ENCODE results near the gene MCF2. TPM values are rescaled to one million over a fixed set of nuclear protein-coding genes. Genes with fewer than 3 reads are reported as not detected.
A peak's percentile ranks its signal among the peaks of the same experiment; 100 is the strongest.

Gene MCF2
- polyA plus RNA-seq, 2 of the 4 experiments (the other 2 are of a cell fraction) = 0.09 to 0.10 TPM

DNA sequence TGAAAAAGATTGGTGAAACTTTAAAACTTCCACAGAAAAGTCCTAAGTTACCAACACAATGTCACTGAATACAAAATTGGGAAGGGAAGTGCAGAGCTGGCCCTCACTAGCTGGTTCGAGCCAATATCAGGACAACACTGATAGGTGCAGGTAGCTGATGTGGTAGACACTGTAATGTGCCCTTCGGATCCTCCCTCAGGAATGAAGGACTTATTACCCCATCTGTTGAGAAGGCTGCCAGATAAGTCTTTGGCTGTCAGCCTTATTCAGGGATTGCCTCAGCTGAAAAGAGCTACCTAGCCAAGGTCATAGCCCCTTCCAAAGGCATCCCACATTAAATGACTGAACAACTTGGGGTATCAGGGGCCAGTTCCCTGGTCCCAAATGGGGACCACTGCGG lies 5.3 kb downstream of the MCF2 start:
- CTCF ChIA-PET = no interaction called here
- 35% methylated on average over 3 of the region's 3 CpGs for whole genome bisulfite sequencing (ENCODE audit: missing lambda C conversion rate)
- no peak overlapping the region for H3K4me3 ChIP-seq
- DNase-seq (ENCODE audit: low read depth in 1 of 2, low spot score in 1 of 2) = no peak
- no peak overlapping the region for H3K27ac ChIP-seq
- ATAC-seq = no peak
- TF ChIP-seq HES2 (IDR thresholded peaks at IDR 0.05) (no peak), ZNF302 (CRISPR knock-in tag; IDR thresholded peaks at IDR 0.05) (no peak), EHF (CRISPR knock-in tag; IDR thresholded peaks at IDR 0.05) (no peak)
- H3K4me1 ChIP-seq = no peaks in the 10 kb centered on the region
- H3K4me2 ChIP-seq = no peak overlapping the region
- H3K9me3 ChIP-seq = no peaks in the 10 kb centered on the region
- POLR2A ChIA-PET = no interaction called here
- FAIRE-seq = no peak

DNA sequence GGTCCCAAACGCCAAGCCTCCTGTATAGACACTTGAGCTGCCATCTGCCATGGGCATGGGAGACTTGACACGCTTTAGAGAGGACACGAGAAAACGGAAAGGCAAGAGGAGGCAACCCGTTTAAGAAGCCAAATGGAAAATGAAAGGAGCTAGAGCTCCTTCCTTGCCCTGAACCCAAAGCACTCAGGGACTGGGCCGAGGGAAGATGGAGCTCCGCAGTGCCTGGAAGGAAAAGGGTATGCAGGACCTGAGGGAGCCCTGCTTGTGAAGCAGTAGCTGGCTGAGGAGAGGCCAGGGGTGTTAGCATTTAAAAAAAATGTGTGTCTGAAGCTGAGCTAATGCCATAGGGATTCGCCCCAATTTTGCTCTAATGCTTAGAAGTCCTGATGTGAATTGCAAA lies 15.1 kb downstream of the MCF2 start:
- Histone ChIP-seq H3K4me2 (no peak overlapping the region), H3K4me3 (no peak overlapping the region), H3K9me3 (no peaks in the 10 kb centered on the region), H3K4me1 (no peaks in the 10 kb centered on the region), H3K27ac (no peak overlapping the region)
- DNase-seq (ENCODE audit: low read depth in 1 of 2, low spot score in 1 of 2) (no peak), FAIRE-seq (no peak), ATAC-seq (no peak)
- POLR2A ChIA-PET = no interaction called here
- 53% methylated on average over 8 of the region's 8 CpGs for WGBS (ENCODE audit: missing lambda C conversion rate)
- TF ChIP-seq, protein P1, sequence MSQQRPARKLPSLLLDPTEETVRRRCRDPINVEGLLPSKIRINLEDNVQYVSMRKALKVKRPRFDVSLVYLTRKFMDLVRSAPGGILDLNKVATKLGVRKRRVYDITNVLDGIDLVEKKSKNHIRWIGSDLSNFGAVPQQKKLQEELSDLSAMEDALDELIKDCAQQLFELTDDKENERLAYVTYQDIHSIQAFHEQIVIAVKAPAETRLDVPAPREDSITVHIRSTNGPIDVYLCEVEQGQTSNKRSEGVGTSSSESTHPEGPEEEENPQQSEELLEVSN (IDR thresholded peaks at IDR 0.05; ENCODE audit: borderline replicate concordance, low read depth) = no peak
- TF ChIP-seq TP53 (CRISPR knock-in tag; IDR thresholded peaks at IDR 0.05) (no peak), MAZ (IDR thresholded peaks at IDR 0.05; ENCODE audit: borderline replicate concordance, low read depth, low read length) (no peak), ESRRA (IDR thresholded peaks at IDR 0.05; ENCODE audit: borderline replicate concordance, low read length) (no peak), ZC3H11A (IDR thresholded peaks at IDR 0.05) (no peak), CBX8 (IDR thresholded peaks at IDR 0.05) (no peak), TFCP2L1 (CRISPR knock-in tag; IDR thresholded peaks at IDR 0.05) (no peak), HMGXB4 (CRISPR knock-in tag; IDR thresholded peaks at IDR 0.05; ENCODE audit: borderline replicate concordance) (no peak), NPAS2 (CRISPR knock-in tag; IDR thresholded peaks at IDR 0.05; ENCODE audit: borderline replicate concordance) (no peak), KDM1A (IDR thresholded peaks at IDR 0.05; ENCODE audit: low read depth) (no peak), JUN (IDR thresholded peaks at IDR 0.05) (no peak)
- CTCF ChIA-PET = no interaction called here

DNA sequence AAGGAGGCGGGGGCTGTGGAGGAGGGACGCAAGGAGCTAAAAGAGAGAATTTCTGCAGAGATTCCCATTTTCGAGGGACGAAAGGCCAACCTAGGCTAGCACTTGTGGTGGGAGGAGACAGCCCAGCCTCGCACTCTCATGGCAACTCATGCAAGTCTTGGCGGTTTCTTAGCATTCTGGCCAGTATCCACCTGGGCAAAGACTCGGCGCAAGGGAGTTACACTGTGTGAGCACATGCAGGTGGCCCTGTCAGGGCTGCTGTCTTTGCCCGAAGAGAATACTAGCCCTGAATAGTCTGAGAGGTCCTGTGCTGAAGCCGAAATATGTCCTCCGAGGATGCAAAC lies 15.5 kb downstream of the MCF2 start:
- POLR2A ChIA-PET = no interaction called here
- 61% methylated on average over 11 of the region's 11 CpGs for WGBS (ENCODE audit: missing lambda C conversion rate)
- H3K9me3 ChIP-seq = no peaks in the 10 kb centered on the region
- DNase-seq (ENCODE audit: low read depth in 1 of 2, low spot score in 1 of 2) (no peak), ATAC-seq (peak; percentile 37 to 38; a peak in 3 of 6 replicates), FAIRE-seq (no peak)
- CTCF ChIA-PET = no interaction called here
- H3K4me2 ChIP-seq = peak overlapping the region; percentile 88
- H3K4me1 ChIP-seq = no peaks in the 10 kb centered on the region
- H3K27ac ChIP-seq = no peak overlapping the region
- TF ChIP-seq HEYL (CRISPR knock-in tag; IDR thresholded peaks at IDR 0.05) (no peak), CEBPB (IDR thresholded peaks at IDR 0.05) (no peak), GATA3 (IDR thresholded peaks at IDR 0.05; ENCODE audit: borderline replicate concordance) (no peak), KDM5A (IDR thresholded peaks at IDR 0.05) (no peak), FOXS1 (CRISPR knock-in tag; IDR thresholded peaks at IDR 0.05) (no peak), CHD2 (IDR thresholded peaks at IDR 0.05; ENCODE audit: low read length, partially characterized antibody) (no peak), ZFP36 (IDR thresholded peaks at IDR 0.05; ENCODE audit: borderline replicate concordance, partially characterized antibody) (no peak), ZC3H11A (IDR thresholded peaks at IDR 0.05) (no peak), POLR2A (IDR thresholded peaks at IDR 0.05; ENCODE audit: low read length) (no peak), RFX5 (IDR thresholded peaks at IDR 0.05) (no peak), HOXB13 (CRISPR knock-in tag; IDR thresholded peaks at IDR 0.05; ENCODE audit: low read depth) (no peak), ZSCAN20 (CRISPR knock-in tag; IDR thresholded peaks at IDR 0.05) (no peak), PHF8 (IDR thresholded peaks at IDR 0.05; ENCODE audit: borderline replicate concordance, low read depth) (no peak), ZNF302 (CRISPR knock-in tag; IDR thresholded peaks at IDR 0.05) (no peak), NFE2L2 (conservative IDR thresholded peaks at IDR 0.05; ENCODE audit: low read length) (no peak), HMGXB4 (CRISPR knock-in tag; IDR thresholded peaks at IDR 0.05; ENCODE audit: borderline replicate concordance) (no peak), NR3C1 (IDR thresholded peaks at IDR 0.05) (no peak), HDAC2 (IDR thresholded peaks at IDR 0.05) (no peak)
- TF ChIP-seq, protein P2, sequence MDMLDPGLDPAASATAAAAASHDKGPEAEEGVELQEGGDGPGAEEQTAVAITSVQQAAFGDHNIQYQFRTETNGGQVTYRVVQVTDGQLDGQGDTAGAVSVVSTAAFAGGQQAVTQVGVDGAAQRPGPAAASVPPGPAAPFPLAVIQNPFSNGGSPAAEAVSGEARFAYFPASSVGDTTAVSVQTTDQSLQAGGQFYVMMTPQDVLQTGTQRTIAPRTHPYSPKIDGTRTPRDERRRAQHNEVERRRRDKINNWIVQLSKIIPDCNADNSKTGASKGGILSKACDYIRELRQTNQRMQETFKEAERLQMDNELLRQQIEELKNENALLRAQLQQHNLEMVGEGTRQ (IDR thresholded peaks at IDR 0.05) = no peak
- peak overlapping the region; percentile 42 for H3K4me3 ChIP-seq

All from A549 (cell line).